NCI-H1930 (cell line): ENCODE measurements around the gene HSD17B12.

Experiments
- DNase-seq, 2 experiments: peaks; one replicate each; lab custom pipeline; 2025; lab: John Stamatoyannopoulos, UW

Gene HSD17B12

DNA sequence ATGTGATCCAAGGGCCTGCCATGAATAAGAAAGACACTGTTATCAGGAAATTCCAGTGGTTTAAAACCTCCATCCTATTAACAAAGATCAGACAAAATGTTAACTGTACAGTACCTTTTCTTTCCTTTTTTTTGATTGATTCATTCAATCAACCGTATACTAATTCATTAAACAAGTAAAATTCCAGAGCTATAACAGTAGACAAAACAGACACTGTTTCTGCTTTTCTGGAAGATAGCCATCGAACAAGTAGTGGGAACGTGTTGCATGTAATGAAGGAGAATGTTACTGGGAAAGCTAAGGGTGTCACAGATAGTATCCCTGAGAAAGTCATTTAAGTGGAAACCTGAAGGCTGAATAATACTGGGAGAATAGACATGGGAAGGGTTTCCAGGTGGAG, 126.4 kb downstream of the HSD17B12 start:
- DNase-seq = no peak

DNA sequence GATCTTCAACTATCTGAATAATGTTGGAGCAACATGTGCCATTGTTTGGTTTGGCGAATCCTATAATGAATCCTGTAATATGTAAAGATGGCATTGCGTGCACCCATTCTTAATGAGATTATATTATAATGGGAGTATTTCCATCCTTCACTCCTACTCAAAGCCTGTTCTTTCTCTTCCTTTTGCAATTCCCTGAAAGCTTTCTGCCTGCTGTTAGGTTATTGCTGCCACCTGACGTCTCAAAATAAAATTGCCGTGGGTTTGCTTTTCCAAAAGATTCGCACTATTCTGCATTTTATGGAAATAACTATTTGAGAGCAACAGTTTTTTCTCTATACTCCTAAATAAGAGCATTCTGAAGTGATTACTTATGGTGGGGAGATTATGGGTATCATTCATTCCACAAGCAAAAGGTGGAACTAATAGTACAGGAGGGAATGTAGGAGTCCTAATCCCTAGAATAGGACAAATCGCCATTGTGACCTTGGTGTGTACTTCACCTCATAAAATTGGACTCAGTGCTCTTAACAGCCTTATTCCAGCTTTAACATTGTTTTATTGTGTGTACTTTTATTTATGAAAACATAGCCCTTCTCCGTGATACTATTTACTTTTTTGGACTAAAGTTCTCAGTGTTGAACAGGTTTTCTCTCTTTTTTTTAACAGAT, 130.5 kb downstream of the HSD17B12 start:
- no peak for DNase-seq

DNA sequence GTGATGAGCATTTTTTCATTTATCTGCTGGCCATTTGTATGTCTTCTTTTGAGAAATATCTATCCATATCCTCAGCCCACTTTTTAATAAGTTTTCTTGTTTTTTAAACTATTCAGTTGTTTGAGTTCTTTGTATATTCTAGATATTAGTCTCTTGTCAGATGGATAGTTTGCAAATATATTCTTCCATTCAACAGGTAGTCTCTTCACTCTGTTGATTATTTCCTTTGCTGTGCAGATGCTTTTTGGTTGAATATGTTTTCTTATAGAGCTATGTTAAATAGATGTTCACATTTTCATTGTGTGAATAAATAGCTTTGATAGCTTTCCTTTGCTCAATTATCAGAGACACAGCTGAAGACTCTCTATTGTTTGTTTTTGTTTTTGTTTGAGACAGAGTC, 131.9 kb downstream of the HSD17B12 start:
- no peak for DNase-seq

DNA sequence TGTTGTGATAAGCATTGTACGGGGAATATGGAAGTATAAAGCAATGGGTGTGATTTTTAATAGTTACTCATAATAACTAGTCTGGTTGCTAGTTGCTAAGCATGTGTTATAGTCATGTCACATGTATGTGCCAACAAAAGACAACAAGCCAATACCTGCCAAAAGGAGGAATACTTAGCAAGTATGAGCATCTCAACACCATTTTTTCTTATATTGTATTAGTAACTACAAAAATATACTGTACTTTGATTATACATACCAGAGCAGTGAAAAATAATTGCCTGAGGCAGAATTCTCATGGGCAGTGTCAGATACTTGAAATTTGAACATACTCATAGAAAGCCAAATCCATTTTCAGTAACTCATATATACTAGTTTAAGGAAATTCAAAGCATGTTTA, 137.7 kb downstream of the HSD17B12 start:
- no peak for DNase-seq

DNA sequence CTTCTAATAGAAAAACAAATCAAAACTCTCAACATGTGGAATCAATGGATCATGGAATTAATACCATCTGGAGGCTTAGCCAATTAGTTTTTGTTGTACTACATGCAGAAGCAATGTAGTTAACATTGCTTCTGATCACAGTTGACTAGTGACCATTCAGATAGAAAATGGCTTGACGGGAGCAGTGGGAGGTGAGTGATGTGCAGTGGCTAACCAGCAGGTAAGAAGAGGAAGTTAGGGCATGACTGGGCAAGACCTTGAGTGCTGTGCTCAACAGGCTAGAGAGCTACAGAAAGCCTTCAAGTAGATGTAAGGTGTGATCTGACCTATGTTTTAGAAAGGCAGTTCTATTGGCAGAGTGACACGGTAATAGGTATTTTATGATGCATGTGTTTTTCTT, 139.4 kb downstream of the HSD17B12 start:
- DNase-seq = no peak

DNA sequence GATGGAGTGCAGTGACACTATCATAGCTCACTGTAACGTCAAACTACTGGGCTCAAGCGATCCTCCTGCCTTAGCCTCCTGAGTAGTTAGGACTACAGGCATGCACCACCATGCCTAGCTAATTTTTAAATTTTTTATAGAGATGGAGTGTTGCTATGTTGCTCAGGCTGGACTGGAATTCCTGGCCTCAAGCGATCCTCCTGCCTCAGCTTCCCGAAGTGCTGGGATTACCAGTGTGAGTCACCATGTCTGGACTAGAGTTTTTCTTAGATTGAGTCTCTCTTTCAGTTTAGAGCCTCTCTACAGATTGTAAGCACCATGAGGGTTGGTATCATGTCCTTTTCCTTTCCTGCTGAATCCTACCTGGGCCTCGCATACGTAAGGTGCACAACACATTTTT, 142.8 kb downstream of the HSD17B12 start:
- no peak for DNase-seq

DNA sequence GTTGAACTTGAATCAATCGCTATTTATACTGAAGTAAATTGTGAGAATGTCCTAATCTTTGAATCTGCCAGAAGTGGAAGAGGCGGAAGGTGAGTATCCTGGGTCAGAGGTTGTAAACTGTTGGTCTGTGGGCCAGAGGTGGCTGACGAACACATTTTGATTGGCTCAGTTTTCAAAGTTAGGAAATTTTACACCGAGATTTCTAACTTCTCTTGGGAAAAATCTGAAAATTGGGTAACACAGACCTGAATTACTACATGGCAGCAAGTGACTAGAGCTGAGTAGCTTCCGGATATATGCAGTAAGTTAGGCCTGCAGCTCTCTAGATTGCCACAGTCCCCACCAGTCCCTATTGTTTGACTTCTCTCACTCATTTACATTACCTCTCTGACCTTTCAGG, 143.3 kb downstream of the HSD17B12 start:
- no peak for DNase-seq

DNA sequence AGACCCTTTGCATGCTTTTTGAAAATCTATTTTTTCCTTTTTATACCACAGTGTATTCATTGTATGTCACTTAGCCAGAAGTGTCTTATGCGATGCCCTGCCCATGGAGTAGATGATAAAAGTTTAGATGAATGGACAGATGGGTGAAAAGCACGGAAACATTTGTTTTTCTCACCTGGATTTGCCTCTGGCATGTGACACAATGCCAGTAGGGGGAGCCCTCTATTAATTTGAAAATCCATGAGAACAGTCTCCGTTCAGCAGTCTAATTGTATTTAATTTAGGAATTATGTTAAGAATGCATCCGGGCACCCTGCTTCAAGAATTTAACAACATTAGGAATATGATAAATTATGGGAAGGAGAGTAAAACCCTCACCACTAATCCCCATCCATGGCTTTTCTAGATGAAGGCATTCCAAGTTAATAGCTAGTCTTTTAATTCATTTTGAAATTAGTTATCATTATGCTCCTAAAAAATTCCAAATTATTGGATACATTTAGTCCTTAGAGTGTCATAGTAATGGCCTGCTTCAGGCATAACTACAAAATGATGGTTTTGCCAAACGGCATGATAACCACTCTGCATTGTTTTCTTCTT, 144.8 kb downstream of the HSD17B12 start:
- DNase-seq = no peak

DNA sequence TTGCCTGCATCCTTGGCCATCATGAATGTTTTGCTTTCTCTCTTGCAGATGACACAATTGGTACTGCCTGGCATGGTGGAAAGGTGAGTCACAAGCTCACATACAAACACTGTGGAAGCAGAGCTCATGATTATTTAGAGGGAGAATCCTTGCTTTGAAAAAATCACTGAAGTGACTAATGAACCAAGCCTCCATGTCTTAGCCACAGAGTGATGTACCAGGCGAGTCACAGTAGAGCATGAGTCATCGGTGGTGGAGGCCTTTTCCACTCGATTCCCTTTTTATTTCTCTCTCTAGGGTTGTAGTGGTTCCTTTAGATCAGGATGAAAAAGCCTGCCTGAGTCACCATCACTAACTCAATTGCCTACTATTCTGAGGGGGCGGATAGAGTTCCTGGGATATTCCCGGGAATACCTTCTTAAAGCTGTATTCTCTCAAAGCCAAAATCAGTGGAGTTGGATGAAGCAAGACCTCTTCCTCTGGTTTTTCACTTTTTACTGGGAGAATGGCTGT, 150.4 kb downstream of the HSD17B12 start:
- DNase-seq = peak in 1 of 2 experiments; percentile 18

DNA sequence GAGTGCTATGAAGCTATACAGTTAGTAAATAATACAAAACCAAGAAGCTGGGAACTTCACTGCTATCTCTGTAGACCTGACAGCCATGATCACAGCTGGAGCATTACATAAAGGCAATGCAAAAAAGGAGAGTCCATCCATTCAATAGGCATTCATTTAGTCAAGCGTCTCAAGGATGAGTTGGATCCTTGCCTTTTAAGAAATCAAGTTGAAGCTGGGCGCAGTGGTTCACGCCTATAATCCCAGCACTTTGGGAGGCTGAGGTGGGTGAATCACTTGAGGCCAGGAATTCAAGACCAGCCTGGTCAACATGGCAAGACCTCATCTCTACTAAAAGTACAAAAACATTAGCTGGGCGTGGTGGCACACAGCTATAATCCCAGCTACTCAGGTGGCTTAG, 152.0 kb downstream of the HSD17B12 start:
- DNase-seq = no peak

DNA sequence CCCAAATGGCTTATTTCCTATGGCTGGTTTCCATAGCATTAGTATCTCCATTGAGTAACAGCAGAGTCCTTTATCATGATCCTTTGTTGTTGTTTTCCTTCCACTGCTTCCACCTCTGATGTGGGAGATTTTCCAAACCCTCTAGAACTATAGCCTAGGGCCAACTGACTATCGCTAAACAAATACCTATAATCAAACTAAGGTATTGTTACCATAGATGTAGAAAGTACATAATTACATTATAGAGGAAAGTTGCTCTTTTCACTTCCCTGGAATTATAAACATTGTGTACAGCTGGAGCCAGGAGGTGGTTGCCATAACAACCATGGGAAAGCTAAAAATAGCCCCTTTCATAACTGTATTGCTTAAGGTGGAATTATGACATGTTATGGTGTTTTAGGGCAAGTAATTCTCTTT, 153.1 kb downstream of the HSD17B12 start:
- DNase-seq = peak; percentile 39 to 57

DNA sequence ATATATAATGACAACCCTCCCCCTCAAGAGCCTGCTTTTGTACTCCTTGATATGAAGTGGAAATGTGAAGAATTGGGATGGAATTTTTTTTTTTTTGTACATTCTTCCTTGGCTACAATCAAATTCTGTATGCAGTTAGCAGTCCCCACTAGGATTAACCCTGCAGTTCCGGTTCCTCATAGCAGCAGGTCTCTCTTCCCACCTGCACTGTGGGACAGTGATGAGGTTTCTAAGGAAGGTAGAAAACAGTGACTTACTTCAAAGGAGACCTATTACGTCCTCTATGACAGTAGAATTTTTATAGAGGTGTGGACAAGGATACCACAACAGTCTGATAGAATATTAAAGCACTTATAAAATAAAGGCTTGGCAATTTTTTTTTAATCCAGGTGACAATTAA, 153.7 kb downstream of the HSD17B12 start:
- no peak for DNase-seq

DNA sequence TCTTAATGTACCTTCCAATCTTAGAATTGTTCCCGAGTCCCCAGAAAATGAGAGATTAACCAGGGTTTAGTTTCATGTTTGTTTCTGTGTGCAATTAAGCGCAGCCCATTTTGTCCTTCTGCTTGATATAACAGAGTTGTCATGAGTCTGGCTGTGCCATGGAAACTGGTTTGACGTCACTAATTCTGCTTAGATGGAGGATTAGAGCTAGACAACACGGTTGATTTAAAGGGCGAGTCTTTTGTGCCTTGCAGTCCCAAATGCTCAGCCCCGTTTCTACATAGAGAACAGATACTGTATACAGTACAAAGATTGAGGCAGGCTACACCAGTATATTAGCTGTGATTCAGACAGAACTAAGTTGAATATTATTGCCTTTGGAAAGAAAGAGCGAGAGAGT, 154.6 kb downstream of the HSD17B12 start:
- peak in 1 of 2 experiments; percentile 11 for DNase-seq

DNA sequence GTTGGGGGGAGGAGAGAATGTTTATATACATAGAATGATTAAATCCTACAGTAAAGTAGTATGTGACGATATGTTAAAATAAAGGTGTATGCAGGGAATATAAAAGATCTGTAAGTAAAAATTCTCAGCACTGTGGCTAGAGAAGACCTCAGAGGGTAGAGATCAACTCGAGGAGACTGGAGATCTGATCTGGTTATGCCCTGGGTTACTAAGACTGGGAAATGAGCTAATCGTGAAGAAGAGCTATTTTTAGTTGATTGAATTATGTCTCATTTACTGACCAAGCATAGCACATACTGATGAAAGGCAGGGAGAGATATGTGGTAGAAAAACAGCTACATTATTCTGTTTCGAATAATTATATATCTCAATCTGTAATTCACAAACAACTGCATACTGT, 157.3 kb downstream of the HSD17B12 start:
- DNase-seq = no peak

DNA sequence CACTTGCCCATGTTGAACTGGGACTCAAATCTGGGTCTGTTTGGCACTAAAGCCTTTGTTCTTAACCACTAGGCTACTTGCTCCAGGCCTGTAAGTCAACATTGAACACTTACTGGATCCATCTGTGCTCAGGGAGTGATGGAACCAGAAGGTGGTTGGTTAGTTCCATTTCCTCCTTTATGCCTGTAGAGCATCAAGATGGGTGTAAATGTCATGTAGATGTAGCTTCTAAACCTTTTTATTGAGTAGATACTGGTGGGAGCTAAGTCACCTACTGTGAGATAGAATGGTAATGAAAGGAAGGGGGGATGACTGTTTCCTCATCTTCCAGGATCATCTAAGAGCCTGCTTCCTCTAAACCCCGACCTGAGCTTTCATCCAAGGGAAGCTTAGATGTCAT, 161.5 kb downstream of the HSD17B12 start:
- no peak for DNase-seq

DNA sequence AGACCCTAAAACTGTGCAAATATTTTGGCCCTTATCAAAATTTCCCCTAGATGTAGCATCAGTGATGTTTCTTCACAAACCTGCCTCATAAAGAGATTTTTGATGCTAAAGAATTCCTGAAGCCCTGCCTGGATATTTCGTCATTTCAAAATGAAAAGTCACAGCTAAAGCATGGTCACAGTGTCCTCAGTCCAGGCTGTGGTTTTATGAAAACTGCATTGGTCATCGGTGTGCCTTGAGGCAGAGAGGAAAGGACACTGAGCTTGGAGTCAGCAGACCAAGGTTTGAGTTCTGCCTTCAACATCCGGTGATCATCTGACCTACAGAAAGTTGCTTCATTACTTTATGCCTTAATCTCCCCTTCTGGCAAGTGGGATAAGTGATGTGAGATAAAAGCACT, 165.3 kb downstream of the HSD17B12 start:
- no peak for DNase-seq

DNA sequence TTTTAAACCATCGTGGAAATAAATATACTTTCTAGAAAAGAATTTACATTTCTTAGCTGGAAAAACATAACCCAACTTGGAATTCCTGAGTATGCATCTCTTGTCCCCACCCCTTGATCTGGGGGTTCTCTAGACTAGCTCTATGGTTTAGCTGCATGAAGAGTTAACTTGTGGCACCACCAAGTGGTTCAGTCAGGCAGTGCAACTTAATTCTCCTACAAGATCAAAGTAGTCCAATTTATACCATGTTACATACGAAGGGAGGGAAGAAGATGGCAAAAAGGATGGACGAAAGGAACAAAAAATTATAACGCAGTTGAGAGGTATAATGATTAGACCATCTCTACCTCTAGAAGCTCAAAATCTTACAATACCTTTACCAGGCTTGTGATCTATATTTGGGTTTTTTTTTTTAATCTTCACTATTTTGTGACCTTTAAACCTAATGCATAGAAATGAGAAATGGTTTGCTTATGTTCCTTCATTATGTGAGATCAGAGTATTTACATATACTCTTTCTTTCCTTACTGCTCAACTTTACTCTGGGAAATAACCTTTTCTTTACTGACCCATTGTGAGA, 171.6 kb downstream of the HSD17B12 start:
- peak; percentile 54 to 71 for DNase-seq

DNA sequence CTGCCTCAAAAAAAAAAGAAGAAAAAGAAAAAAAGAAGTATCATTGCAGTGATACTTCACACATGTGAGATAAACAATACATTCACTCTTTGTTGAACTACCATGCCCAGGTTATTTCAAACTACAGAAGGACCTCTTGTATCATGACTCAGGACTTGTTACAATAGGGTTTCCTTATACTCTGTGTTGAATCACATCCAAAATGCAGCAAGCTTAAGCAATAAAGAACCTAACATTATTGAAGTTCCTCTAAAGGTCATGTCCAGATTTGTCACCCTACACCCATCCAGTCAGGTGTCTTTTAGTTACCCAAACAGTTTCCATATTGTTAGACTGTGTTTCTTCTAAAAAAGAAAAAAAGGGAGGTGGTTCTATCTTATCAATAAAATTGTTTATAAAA, 173.2 kb downstream of the HSD17B12 start:
- no peak for DNase-seq

DNA sequence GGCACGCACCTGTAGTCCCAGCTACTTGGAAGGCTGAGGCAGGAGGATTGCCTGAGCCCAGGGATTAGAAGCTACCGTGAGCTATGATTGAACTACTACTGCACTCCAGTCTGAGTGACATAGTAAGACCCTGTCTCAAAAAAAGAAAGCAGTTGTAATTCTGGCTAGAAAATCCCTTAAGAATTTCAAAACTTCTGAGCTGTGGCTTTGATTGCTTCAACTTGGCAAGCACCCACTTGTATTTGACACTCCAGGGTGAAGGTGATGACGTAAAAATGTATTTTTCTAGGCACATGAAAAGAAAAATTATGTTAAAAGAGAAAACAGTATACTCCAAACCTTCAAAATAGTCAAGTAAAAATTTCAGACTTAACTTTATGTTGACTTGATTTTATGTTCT, 176.5 kb downstream of the HSD17B12 start:
- no peak for DNase-seq

DNA sequence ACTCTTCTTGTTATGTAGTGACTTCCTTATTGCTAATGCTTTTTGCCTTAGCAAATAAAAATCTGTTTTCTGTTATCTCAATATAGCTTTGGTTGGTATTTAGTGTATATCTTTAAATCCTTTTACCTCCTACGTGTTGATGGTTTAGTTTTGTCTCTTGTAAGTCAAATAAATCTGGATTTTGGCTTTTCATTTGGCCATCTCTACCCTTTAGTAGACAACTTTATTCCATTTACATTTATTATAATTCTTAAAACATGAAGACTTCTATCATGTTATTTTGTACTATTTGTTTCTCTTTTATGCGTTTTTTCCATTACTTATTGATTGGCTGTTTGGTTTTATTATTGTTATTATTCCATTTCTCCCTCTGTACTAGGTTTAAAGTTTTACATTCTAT, 180.6 kb downstream of the HSD17B12 start:
- DNase-seq = no peak

DNA sequence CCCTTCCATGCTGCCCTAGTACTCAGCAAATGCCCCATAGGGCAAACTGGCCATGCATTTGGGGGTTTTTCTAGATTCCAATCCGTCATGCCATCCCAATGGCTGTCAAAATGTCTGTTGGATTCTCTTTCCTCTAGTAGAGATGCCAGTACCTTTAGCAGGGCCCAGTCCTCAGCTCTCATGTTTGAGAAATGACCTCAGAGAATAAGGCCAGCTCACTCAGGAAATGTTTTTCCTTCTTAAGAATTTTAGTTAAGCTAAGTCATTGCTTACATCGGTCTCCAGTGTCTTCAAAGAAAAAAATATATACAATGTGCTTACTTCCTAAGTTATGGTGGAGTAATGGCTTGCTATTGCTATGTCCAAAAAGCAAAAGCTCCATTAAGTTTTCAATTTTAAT, 186.0 kb downstream of the HSD17B12 start:
- DNase-seq = no peak

DNA sequence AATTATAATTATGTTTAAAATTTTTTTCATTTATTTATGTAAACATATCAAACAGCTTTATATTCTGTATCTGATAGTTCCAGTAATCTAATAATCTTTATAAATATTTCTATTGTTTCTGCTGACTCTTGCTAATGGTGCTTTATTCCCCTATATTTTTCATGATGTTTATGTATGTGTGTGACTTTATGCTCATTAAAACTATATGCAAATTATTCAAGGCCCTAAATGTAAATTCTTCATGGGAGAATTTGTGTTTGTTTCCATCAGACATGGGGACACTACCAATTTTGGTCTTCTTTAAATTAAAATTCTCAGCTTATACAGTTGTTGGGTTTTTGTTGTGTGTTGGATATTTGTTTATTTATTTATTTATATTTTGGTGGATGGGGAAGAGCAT, 186.4 kb downstream of the HSD17B12 start:
- no peak for DNase-seq

DNA sequence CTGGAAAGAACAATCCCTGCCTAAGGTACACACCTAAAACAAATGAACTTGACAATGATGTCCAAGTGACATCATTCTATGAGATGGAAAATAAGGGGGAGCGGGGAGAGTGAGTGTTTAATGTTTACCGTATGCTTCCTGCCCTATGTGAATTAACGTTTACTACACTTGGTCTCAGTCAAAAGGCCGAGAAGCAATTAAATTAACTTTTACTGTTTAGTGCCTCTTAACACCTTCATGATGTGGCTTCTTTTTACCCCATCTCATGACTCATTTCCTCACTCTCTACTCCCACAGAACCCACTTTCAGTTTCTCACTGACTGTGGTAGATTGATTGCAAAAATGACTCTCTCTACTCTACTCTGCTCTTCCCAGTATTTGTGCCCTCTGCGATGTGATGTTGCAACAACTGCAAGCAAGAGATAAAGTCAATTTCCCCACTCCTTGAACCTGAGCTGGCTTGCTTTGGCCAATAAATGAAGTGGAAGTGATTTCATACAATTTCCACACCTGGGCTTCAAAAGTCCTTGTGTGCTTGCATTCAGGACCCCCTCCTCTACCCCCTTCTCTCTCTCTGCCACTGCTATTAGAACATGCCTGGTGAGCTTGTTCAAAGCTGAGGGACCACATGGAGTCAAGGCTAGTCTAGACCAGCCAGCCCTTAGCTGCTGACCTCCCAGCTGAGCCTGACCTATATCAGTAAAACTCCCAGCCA, 188.5 kb downstream of the HSD17B12 start:
- no peak for DNase-seq
